ENCODE data around the gene ANLN.

ANLN gene

GRCh38 chr7:36403452-36403851 lies 13.8 kb downstream of the ANLN start:
- Histone ChIP-seq H3K36me3 (ENCODE audit: low read depth) (peaks cover 93% of the 10 kb centered on the region), H3K4me3 (ENCODE audit: severe bottlenecking) (no peak overlapping the region), H3K27ac (ENCODE audit: poor library complexity, severe bottlenecking) (no peak overlapping the region), H3K4me1 (ENCODE audit: insufficient read depth, poor library complexity, severe bottlenecking) (peaks cover 14% of the 10 kb centered on the region), H3K27me3 (ENCODE audit: insufficient read depth, poor library complexity, severe bottlenecking) (no peaks in the 10 kb centered on the region), H3K9me3 (ENCODE audit: severe bottlenecking) (no peaks in the 10 kb centered on the region)
- TF ChIP-seq CTCF (IDR thresholded peaks at IDR 0.05; ENCODE audit: poor library complexity, severe bottlenecking): no peak
- ATAC-seq (ENCODE audit: low read depth): no peak
- no peak for DNase-seq (ENCODE audit: low spot score)

DNA sequence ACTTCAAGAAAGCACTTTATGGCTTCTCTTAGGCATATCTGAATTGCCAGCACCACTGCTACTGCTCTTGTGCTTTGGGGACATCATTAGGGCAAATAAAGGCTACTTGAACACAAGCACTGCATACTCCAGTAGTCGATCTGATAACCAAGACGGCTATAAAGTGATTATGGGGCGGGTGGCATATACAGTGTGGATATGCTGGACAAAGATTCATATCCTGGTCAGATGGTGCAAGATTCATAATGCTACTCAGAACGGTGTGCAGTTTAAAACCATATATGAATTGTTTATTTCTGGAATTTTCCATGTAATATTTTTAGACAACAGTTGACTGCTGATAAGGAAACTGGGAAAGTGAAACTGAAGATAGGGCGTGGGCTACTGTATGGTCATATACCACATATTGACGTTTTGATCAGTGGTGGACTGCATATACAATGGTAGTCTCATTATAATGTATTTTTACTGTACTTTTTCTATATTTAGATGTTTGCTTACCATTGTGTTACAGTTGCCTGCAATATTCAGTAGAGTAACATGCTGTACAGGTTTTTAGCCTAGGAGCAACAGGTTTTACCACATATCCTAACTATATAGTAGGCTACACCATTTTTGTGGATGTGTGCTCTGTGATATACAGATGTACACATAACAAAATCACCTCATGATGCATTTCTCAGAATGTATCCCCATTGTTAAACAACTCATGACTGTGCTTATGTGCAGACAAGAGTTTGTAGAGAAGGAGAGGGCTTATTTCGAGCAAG lies 15.2 kb downstream of the ANLN start:
- no peak for TF ChIP-seq CTCF (IDR thresholded peaks at IDR 0.05; ENCODE audit: poor library complexity, severe bottlenecking)
- H3K4me1 ChIP-seq (ENCODE audit: insufficient read depth, poor library complexity, severe bottlenecking): peaks cover 18% of the 10 kb centered on the region
- no peak for DNase-seq (ENCODE audit: low spot score)
- no peak overlapping the region for H3K27ac ChIP-seq (ENCODE audit: poor library complexity, severe bottlenecking)
- no peaks in the 10 kb centered on the region for H3K9me3 ChIP-seq (ENCODE audit: severe bottlenecking)
- H3K27me3 ChIP-seq (ENCODE audit: insufficient read depth, poor library complexity, severe bottlenecking): no peaks in the 10 kb centered on the region
- H3K36me3 ChIP-seq (ENCODE audit: low read depth): peaks cover 93% of the 10 kb centered on the region
- H3K4me3 ChIP-seq (ENCODE audit: severe bottlenecking): no peak overlapping the region
- no peak for ATAC-seq (ENCODE audit: low read depth)

GRCh38 chr7:36405409-36405803 lies 15.7 kb downstream of the ANLN start:
- Histone ChIP-seq H3K4me3 (ENCODE audit: severe bottlenecking) (no peak overlapping the region), H3K9me3 (ENCODE audit: severe bottlenecking) (no peaks in the 10 kb centered on the region), H3K27ac (ENCODE audit: poor library complexity, severe bottlenecking) (no peak overlapping the region), H3K27me3 (ENCODE audit: insufficient read depth, poor library complexity, severe bottlenecking) (no peaks in the 10 kb centered on the region), H3K36me3 (ENCODE audit: low read depth) (peaks cover 93% of the 10 kb centered on the region), H3K4me1 (ENCODE audit: insufficient read depth, poor library complexity, severe bottlenecking) (peaks cover 18% of the 10 kb centered on the region)
- TF ChIP-seq CTCF (IDR thresholded peaks at IDR 0.05; ENCODE audit: poor library complexity, severe bottlenecking): no peak
- ATAC-seq (ENCODE audit: low read depth): no peak
- DNase-seq (ENCODE audit: low spot score): no peak

DNA sequence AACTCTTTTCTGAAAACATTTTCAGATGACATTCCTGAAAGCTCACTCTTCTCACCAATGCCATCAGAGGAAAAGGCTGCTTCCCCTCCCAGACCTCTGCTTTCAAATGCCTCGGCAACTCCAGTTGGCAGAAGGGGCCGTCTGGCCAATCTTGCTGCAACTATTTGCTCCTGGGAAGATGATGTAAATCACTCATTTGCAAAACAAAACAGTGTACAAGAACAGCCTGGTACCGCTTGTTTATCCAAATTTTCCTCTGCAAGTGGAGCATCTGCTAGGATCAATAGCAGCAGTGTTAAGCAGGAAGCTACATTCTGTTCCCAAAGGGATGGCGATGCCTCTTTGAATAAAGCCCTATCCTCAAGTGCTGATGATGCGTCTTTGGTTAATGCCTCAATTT lies 16.5 kb downstream of the ANLN start:
- Histone ChIP-seq H3K36me3 (ENCODE audit: low read depth) (peaks cover 93% of the 10 kb centered on the region), H3K4me1 (ENCODE audit: insufficient read depth, poor library complexity, severe bottlenecking) (peaks cover 18% of the 10 kb centered on the region), H3K9me3 (ENCODE audit: severe bottlenecking) (no peaks in the 10 kb centered on the region), H3K27ac (ENCODE audit: poor library complexity, severe bottlenecking) (no peak overlapping the region), H3K27me3 (ENCODE audit: insufficient read depth, poor library complexity, severe bottlenecking) (no peaks in the 10 kb centered on the region), H3K4me3 (ENCODE audit: severe bottlenecking) (no peak overlapping the region)
- TF ChIP-seq CTCF (IDR thresholded peaks at IDR 0.05; ENCODE audit: poor library complexity, severe bottlenecking): no peak
- ATAC-seq (ENCODE audit: low read depth) (no peak), DNase-seq (ENCODE audit: low spot score) (no peak)

Data from RWPE2 (cell line).